ENCODE data around the gene GPR17.

The GPR17 gene

GRCh38 chr2:127694986-127695385, 49.0 kb downstream of the GPR17 start:
- DNase-seq (ENCODE audit: low spot score): no peak

- peak; percentile 47 for DNase-seq (ENCODE audit: low spot score)
Observed at GRCh38 chr2:127695491-127696472, 49.8 kb downstream of the GPR17 start.

GRCh38 chr2:127697482-127698180, 51.7 kb downstream of the GPR17 start:
- no peak for DNase-seq (ENCODE audit: low spot score)

GRCh38 chr2:127698553-127699355, 52.8 kb downstream of the GPR17 start:
- DNase-seq (ENCODE audit: low spot score): no peak

GRCh38 chr2:127700527-127701192, 54.7 kb downstream of the GPR17 start:
- no peak for DNase-seq (ENCODE audit: low spot score)

- DNase-seq (ENCODE audit: low spot score): peak; percentile 91
Observed at GRCh38 chr2:127701193-127701650, 55.3 kb downstream of the GPR17 start, which contains the start of gene SFT2D3. Gene SFT2D3 (plus strand): TSS chr2:127701497. CDS start chr2:127701529, 32 bp downstream.

GRCh38 chr2:127701651-127702394, 55.9 kb downstream of the GPR17 start:
- peak; percentile 77 for DNase-seq (ENCODE audit: low spot score)
